ACC112 (cell line): ENCODE measurements around the gene HIGD1B.

Source experiments
- H2AFZ ChIP-seq: fragments of 200-600 bp; sonication (generic); one replicate; pipeline ENCODE4 v1.6.0; 2017; ENCODE audit warnings: antibody characterized with exemption, low read length; ENCODE audit not compliant: unreplicated experiment
- H3K27ac ChIP-seq: fragments of 200-600 bp; sonication (generic); 2 replicates; pipeline ENCODE4 v1.5.1; 2014; ENCODE audit warnings: low read depth, mild to moderate bottlenecking, antibody characterized with exemption, low read length, moderate library complexity
- H3K27me3 ChIP-seq: fragments of 200-600 bp; sonication (generic); 2 replicates; pipeline ENCODE4 v1.6.1; 2014; ENCODE audit warnings: mild to moderate bottlenecking, antibody characterized with exemption, low read length, moderate library complexity, mixed read lengths; ENCODE audit not compliant: insufficient read depth
- H3K36me3 ChIP-seq: fragments of 200-600 bp; sonication (generic); 2 replicates; pipeline ENCODE4 v1.6.1; 2016; ENCODE audit warnings: mild to moderate bottlenecking, antibody characterized with exemption, low read length, moderate library complexity, mixed read lengths; ENCODE audit not compliant: insufficient read depth
- H3K4me1 ChIP-seq: fragments of 200-600 bp; sonication (generic); one replicate; pipeline ENCODE4 v1.6.1; 2016; ENCODE audit warnings: low read length, mixed read lengths; ENCODE audit not compliant: insufficient read depth, unreplicated experiment, control insufficient read depth
- H3K4me3 ChIP-seq: fragments of 200-600 bp; sonication (generic); 2 replicates; pipeline ENCODE4 v1.5.1; 2014; ENCODE audit warnings: mild to moderate bottlenecking, low read depth, low read length
- H3K79me2 ChIP-seq: fragments of 200-600 bp; sonication (generic); one replicate; pipeline ENCODE4 v1.6.0; 2016; ENCODE audit warnings: low read length; ENCODE audit not compliant: control insufficient read depth, unreplicated experiment, insufficient read depth

Gene HIGD1B

DNA sequence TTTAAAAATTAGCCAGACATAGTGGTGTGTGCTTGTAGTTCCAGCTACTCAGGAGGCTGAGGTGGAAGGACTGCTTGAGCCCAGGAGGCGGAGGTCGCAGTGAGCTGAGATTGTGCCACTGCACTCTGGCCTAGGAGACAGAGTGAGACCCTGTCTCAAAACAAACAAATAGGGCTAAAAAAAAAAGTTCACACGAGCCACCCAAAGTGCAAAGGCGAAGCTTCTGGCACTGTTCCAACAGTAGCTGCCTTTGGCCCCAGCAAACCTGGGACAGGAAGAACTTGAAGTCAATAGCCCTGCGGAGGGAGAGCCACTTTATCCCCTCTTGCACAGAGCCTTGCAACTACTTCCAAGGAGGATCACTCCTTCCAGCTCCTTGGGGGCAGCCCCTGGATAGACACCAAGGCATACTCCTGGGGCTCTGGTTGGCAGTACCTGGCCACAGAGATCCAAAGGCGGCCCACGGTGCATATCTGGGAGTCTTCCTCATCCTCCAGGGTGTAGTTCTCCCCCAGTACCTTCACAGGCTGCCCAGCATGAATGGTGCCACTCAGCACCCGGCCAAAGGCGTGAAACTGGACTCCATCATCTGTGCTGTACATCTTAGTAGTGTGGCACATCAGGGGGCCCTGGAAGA, 14.7 kb downstream of the HIGD1B start:
- Histone ChIP-seq H3K36me3 (peaks cover 38% of the 10 kb centered on the region), H3K27me3 (no peaks in the 10 kb centered on the region), H3K27ac (no peak overlapping the region), H2AFZ (no peak overlapping the region), H3K79me2 (no peaks in the 10 kb centered on the region), H3K4me1 (no peaks in the 10 kb centered on the region), H3K4me3 (no peak overlapping the region)

DNA sequence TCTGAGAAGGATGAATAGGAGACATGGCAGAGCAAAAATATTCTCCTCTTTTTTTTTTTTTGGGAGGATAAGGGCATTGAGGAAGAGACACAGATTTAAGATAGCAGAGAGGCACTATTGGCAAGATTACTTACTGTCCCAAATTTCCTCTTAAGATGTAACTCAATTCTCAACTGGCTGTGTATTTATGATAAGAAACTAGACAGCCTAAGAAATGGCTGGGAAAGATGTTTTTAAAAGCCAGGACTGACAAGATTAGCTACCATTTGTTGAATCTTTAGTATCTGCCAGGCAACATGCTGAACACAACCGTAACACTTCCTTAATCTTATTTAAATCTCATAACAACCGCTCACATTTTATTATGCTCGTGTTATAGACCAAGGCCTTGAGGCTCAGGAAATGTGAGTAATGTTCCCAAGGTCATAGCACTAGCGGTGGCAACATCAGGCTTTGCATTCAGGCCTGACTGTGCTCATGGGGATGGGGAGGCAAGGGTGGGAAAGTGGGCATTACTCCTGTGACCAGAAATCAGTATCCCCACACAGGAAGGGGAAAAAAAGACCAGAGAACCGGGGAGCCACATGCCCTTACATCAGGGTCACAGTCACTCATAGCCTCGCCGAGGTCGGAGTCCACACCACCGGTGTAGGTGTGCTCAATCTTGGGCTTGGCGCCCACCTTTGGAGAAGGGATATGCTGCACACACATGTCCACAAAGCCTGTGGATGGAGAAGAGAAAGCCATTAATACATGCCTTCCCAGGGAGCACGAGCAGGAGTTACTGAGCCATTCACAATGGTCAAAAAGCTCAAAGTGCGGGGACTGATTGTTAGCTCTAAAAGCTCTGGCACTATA, 15.6 kb downstream of the HIGD1B start:
- Histone ChIP-seq H3K79me2 (no peaks in the 10 kb centered on the region), H3K4me3 (no peak overlapping the region), H3K36me3 (peaks cover 38% of the 10 kb centered on the region), H2AFZ (no peak overlapping the region), H3K4me1 (no peaks in the 10 kb centered on the region), H3K27me3 (no peaks in the 10 kb centered on the region), H3K27ac (no peak overlapping the region)

DNA sequence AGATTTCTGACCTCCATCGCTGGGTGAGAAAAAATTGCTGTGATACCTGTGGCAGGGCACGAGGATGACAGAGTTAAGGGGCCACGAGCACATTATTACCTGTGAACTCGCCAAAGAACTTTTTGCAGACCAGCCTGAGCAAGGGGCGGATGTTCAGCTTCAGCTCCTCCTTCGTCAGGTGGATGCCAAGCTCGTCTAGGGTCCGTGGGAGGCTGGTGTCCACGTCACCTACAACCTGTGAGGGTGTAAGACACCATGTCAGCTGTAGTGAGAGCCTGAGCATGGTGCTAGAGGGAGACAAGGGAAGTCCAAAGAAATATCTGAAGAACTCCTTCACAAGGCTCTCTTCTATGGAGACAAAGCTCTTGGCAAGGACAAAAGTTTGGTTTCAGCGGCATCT, 17.1 kb downstream of the HIGD1B start:
- no peak overlapping the region for H3K27ac ChIP-seq
- H3K4me3 ChIP-seq: no peak overlapping the region
- peaks cover 30% of the 10 kb centered on the region for H3K36me3 ChIP-seq
- H3K27me3 ChIP-seq: no peaks in the 10 kb centered on the region
- H2AFZ ChIP-seq: no peak overlapping the region
- no peaks in the 10 kb centered on the region for H3K79me2 ChIP-seq
- H3K4me1 ChIP-seq: no peaks in the 10 kb centered on the region

DNA sequence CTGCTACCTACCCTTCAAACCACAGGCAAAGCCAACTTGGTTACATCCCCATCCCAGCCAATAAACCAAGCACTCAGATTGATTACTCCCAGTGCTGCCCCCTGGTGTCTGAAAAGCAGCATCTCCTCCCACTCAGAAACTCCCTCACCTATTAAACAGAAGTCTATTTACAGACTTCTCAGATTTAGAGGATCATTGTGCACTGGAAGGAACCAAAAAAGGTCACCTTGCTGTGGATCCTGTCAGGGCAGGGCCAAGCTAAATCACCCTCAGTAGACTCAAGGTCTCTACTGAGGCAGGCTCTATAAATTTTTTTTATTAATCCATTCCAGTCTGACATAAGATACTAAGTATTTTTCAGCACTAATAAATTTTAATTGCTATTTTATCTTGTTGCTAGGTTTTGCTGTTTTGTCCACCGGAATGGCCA, 17.6 kb downstream of the HIGD1B start:
- Histone ChIP-seq H3K27ac (no peak overlapping the region), H3K4me1 (no peaks in the 10 kb centered on the region), H3K27me3 (no peaks in the 10 kb centered on the region), H3K4me3 (no peak overlapping the region), H2AFZ (no peak overlapping the region), H3K36me3 (peaks cover 30% of the 10 kb centered on the region), H3K79me2 (no peaks in the 10 kb centered on the region)

DNA sequence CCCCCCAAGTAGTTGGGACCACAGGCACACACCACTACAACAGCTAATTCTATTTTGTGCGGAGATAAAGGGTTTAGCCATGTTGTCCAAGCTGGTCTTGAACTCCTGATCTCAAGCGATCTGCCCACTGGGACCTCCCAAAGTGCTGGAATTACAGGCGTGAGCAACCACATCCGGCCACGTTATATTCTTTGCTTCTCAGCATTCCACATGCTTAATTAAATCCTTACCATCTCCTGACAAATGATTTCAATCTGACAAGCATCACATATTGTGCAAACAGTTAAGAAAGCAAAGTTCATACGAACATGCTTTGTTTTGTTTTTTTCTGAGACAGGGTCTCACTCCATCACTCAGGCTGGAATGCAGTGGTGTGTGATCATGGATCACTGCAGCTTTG, 18.2 kb downstream of the HIGD1B start:
- Histone ChIP-seq H3K27me3 (no peaks in the 10 kb centered on the region), H3K4me3 (no peak overlapping the region), H3K79me2 (no peaks in the 10 kb centered on the region), H2AFZ (no peak overlapping the region), H3K36me3 (peaks cover 33% of the 10 kb centered on the region), H3K27ac (no peak overlapping the region), H3K4me1 (no peaks in the 10 kb centered on the region)

DNA sequence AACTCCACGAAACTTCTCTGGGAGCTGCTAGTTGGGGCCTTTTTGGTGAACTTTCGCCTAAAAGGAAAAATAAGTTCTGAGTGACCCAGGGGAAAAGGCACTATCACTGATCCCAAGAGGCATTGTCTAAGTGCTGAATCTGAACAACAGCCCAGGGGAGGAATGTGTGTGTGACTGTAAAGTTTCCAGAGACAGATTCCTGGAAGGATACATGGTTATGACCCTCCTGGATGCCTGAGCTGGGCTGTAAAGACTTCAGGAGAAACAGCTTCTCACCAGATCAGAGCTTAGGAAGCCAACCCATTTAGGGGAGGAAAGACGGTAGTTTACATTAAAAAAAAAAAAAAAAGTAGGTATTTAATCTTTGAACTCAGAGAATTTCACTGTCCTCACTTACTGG, 20.2 kb downstream of the HIGD1B start:
- Histone ChIP-seq H3K79me2 (no peaks in the 10 kb centered on the region), H2AFZ (no peak overlapping the region), H3K27me3 (no peaks in the 10 kb centered on the region), H3K27ac (no peak overlapping the region), H3K4me1 (no peaks in the 10 kb centered on the region), H3K4me3 (no peak overlapping the region), H3K36me3 (peaks cover 38% of the 10 kb centered on the region)

DNA sequence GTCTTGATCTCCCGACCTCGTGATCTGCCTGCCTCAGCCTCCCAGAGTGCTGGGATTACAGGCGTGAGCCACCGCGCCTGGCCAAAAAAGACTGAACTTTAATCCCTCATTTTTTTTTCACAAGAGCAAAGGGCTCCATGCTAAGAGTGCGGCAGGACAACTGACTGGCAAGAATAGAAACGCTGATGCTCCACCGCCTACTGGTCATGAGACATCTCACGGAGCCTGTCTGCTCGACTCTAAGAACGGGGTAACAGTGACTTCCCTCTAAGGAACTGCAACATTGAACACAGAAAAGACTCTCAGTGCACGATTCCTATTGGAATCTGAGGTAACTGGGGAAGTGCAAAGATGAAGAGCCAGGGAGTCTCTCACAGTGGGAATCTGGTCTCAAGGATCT, 23.9 kb downstream of the HIGD1B start:
- Histone ChIP-seq H3K27ac (no peak overlapping the region), H3K79me2 (no peaks in the 10 kb centered on the region), H3K27me3 (no peaks in the 10 kb centered on the region), H3K4me1 (no peaks in the 10 kb centered on the region), H2AFZ (no peak overlapping the region), H3K4me3 (no peak overlapping the region), H3K36me3 (peaks cover 31% of the 10 kb centered on the region)

DNA sequence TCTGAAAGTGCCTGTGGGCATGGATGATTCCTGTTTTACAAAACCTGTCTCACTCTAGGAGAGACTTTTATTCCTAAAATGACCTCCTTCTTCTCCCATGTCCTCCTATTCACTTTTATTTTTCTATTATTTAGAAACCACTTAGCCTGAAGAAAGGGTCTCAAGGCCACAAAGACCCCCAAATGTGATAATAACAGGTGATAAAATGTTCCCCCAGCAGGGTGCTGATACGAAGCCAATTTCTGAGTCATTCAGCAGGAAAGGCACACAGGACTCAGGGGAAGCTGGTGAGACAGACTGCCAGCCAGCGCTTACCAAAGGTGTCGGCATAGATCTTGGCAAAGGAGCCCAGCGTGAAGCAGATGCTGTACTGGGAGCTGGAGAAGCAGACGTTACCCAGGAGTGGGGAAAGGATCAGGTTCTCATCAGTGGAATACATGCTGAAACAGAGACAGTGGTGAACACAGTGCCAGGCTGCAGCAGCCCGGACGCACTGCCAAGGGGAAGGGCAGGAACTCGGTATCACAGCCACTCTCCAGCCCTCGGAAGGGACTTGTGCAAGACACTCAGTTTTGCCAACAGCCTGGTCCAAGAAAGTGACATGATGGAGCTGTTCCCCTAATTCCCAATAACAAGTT, 24.6 kb downstream of the HIGD1B start:
- no peak overlapping the region for H3K27ac ChIP-seq
- H2AFZ ChIP-seq: no peak overlapping the region
- no peaks in the 10 kb centered on the region for H3K27me3 ChIP-seq
- H3K79me2 ChIP-seq: no peaks in the 10 kb centered on the region
- H3K4me1 ChIP-seq: no peaks in the 10 kb centered on the region
- H3K4me3 ChIP-seq: no peak overlapping the region
- H3K36me3 ChIP-seq: peaks cover 31% of the 10 kb centered on the region

DNA sequence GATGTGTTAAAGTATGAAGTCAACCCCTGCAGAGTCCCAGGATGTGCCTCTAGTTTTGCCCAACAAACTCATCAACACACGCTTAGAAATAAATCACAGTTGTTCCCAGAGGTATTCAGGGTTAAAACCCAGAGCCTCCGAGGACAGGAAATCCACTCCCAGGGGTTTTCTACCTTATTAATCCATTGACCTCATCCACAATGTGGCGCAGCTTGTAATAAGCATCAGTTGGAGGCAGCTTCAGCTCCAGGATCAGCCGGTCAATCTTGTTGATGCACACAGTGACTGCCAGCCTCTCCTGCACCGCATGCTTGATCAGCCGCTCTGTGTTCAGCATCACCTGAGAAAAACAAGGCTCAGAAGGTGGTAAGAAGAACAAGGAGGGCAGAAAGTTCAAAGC, 28.1 kb downstream of the HIGD1B start:
- H3K79me2 ChIP-seq: no peaks in the 10 kb centered on the region
- H3K4me1 ChIP-seq: no peaks in the 10 kb centered on the region
- H3K36me3 ChIP-seq: peaks cover 37% of the 10 kb centered on the region
- no peaks in the 10 kb centered on the region for H3K27me3 ChIP-seq
- no peak overlapping the region for H3K4me3 ChIP-seq
- H3K27ac ChIP-seq: no peak overlapping the region
- H2AFZ ChIP-seq: no peak overlapping the region

DNA sequence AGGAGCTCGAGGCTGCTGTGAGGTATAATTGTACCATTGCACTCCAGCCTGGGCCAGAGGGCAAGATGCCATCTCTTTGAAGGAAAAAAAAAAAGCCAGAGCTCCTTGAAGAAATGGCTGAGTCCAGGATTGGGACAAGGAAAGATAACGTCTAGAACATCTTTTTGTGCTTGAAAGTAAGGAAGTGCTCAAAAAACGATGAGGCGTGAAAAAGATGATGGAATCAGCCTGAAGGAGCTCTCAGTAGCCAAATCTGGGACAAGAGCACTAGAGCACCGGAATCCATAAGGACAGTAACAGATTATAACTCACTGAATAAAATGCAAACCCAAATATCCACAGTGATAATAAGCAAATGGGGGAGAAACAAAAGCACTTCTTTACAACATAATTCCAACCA, 29.4 kb downstream of the HIGD1B start:
- H3K36me3 ChIP-seq: peaks cover 32% of the 10 kb centered on the region
- no peaks in the 10 kb centered on the region for H3K27me3 ChIP-seq
- H3K4me1 ChIP-seq: no peaks in the 10 kb centered on the region
- no peak overlapping the region for H2AFZ ChIP-seq
- no peaks in the 10 kb centered on the region for H3K79me2 ChIP-seq
- H3K27ac ChIP-seq: no peak overlapping the region
- no peak overlapping the region for H3K4me3 ChIP-seq
